Nephron (organoid): ENCODE data around the gene ASAP2.

Experiments used
- H3K27ac Mint-ChIP-seq, 3 experiments: 2 replicates each; pipeline ENCODE4 v1.8.0; 2020; ENCODE audit warnings: mixed read lengths in 3 of 3, mild to moderate bottlenecking in 2 of 3, moderate library complexity in 1 of 3
- H3K27me3 Mint-ChIP-seq: 2 replicates; pipeline ENCODE4 v1.8.0; 2021; ENCODE audit warnings: low read depth, mild to moderate bottlenecking, moderate library complexity, mixed read lengths
- H3K36me3 Mint-ChIP-seq: 2 replicates; pipeline ENCODE4 v1.8.0; 2020; ENCODE audit warnings: low read depth, mixed read lengths
- H3K4me1 Mint-ChIP-seq: 2 replicates; pipeline ENCODE4 v1.8.0; 2020; ENCODE audit warnings: mixed read lengths
- H3K4me3 Mint-ChIP-seq, 3 experiments: 2 replicates each; pipeline ENCODE4 v1.8.0; 2020; ENCODE audit warnings: mild to moderate bottlenecking in 3 of 3, mixed read lengths in 3 of 3, moderate library complexity in 2 of 3
- H3K9me3 Mint-ChIP-seq: 2 replicates; pipeline ENCODE4 v1.8.0; 2020; ENCODE audit warnings: mixed read lengths
- TF ChIP-seq, protein P1 (sequence below), 3 experiments: fragments of 200-600 bp; sonication (generic); IDR thresholded peaks; one replicate each; pipeline ENCODE4 v1.5.0; 2021; ENCODE audit warnings: antibody characterized with exemption in 3 of 3; ENCODE audit not compliant: unreplicated experiment in 3 of 3

ASAP2 gene

GRCh38 chr2:9398881-9399780 lies 192.5 kb downstream of the ASAP2 start:
- Mint-ChIP-seq H3K9me3 (no peaks in the 10 kb centered on the region), H3K36me3 (peaks cover 35% of the 10 kb centered on the region), H3K27ac (peak overlapping the region; percentile 87 to 94 (median 90)), H3K27me3 (no peaks in the 10 kb centered on the region), H3K4me3 (no peak overlapping the region), H3K4me1 (peaks cover 19% of the 10 kb centered on the region)
- TF ChIP-seq, protein P1, sequence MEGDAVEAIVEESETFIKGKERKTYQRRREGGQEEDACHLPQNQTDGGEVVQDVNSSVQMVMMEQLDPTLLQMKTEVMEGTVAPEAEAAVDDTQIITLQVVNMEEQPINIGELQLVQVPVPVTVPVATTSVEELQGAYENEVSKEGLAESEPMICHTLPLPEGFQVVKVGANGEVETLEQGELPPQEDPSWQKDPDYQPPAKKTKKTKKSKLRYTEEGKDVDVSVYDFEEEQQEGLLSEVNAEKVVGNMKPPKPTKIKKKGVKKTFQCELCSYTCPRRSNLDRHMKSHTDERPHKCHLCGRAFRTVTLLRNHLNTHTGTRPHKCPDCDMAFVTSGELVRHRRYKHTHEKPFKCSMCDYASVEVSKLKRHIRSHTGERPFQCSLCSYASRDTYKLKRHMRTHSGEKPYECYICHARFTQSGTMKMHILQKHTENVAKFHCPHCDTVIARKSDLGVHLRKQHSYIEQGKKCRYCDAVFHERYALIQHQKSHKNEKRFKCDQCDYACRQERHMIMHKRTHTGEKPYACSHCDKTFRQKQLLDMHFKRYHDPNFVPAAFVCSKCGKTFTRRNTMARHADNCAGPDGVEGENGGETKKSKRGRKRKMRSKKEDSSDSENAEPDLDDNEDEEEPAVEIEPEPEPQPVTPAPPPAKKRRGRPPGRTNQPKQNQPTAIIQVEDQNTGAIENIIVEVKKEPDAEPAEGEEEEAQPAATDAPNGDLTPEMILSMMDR (IDR thresholded peaks at IDR 0.05; ENCODE audit: unreplicated experiment in 3 of 3): no peak

DNA sequence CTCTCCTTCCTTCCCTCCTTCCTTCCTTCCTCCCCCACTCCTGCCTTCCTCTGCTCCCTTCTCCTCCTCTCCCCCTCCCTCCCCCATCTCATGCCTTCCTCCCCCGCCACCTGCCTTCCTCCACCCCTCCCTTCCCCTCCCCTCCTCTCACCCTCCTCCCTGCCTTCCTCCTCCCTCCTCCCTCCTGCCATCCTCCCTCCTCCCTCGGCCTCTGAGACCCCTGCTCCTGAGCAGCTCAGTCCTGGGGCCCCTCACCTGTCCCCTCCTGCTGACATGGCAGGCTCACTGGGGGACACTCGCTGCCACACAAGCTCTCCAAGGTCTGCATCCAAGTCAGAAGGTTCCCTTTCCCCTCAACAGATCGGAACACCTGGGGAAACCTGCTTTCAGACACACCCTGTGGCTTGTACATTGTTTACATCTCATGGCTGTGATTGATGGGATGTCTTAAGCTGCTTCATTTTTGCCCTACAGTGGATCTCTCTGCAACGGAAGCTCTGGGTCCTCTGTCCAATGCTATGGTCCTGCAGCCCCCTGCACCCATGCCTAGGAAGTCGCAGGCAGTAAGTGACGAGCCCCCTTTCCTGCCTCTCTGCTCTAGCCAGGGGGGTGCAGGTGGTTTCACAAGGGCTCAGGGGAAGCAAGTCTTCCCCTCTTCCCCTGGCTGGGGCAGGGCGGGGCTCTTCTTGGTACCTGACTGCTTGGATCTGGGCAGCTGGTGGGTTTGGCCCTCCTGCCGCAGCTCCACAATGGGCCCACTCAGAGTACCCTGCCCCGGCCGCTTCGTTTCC lies 193.9 kb downstream of the ASAP2 start:
- Mint-ChIP-seq H3K36me3 (peaks cover 35% of the 10 kb centered on the region), H3K27me3 (no peaks in the 10 kb centered on the region), H3K9me3 (no peaks in the 10 kb centered on the region), H3K4me1 (peaks cover 15% of the 10 kb centered on the region), H3K4me3 (peak overlapping the region in 1 of 3 experiments; percentile 37), H3K27ac (peak overlapping the region; percentile 57 to 87 (median 72))
- TF ChIP-seq, protein P1 (IDR thresholded peaks at IDR 0.05; ENCODE audit: unreplicated experiment in 3 of 3): no peak

- Mint-ChIP-seq H3K4me3 (no peak overlapping the region), H3K27me3 (no peaks in the 10 kb centered on the region), H3K9me3 (no peaks in the 10 kb centered on the region), H3K4me1 (peaks cover 15% of the 10 kb centered on the region), H3K27ac (peak overlapping the region; percentile 57 to 72 (median 68)), H3K36me3 (peaks cover 31% of the 10 kb centered on the region)
- TF ChIP-seq, protein P1 (IDR thresholded peaks at IDR 0.05; ENCODE audit: unreplicated experiment in 3 of 3): no peak
Observed at GRCh38 chr2:9401059-9401547, 194.5 kb downstream of the ASAP2 start.

DNA sequence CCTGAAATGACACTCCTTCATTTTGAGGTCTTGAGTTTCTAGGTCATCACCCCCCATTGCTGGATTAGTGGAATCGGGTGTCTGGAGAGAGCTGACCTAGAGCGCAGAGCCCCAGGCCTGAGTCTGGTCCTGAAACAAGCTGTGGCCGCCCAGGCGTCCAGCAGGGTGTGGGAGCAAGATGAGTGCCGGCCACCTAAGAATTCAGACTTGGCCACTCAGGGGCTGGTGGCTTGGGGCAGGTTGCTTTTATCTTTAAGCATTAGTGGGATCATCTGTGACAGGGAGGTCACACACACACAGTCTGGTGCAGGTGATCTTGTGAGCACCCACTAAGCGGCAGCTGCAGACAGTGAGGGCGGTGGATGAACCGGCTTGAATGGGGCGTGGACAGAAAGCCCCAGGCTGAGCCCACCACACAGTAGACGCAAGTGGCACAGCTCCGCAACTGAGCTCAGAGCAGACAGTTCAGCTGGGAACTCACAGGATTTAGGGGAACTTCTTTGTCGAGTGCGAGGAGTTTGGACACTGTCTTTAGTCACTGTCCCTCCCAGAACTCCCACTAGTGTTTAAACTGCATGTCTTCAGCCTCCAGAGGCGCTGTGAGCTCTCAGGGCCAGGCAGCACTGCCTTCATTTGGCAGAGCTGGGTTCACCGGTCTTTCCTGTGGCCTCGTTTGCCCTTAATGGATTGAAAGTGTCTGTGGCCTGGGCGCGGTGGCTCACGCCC lies 195.2 kb downstream of the ASAP2 start:
- Mint-ChIP-seq H3K36me3 (peaks cover 30% of the 10 kb centered on the region), H3K9me3 (no peaks in the 10 kb centered on the region), H3K4me1 (peaks cover 15% of the 10 kb centered on the region), H3K27me3 (no peaks in the 10 kb centered on the region), H3K4me3 (no peak overlapping the region), H3K27ac (no peak overlapping the region)
- TF ChIP-seq, protein P1 (IDR thresholded peaks at IDR 0.05; ENCODE audit: unreplicated experiment in 3 of 3): no peak

- TF ChIP-seq, protein P1 (IDR thresholded peaks at IDR 0.05; ENCODE audit: unreplicated experiment in 3 of 3): no peak
- no peaks in the 10 kb centered on the region for H3K27me3 Mint-ChIP-seq
- peaks cover 34% of the 10 kb centered on the region for H3K36me3 Mint-ChIP-seq
- no peak overlapping the region for H3K4me3 Mint-ChIP-seq
- H3K4me1 Mint-ChIP-seq: peaks cover 11% of the 10 kb centered on the region
- H3K27ac Mint-ChIP-seq: peak overlapping the region in 2 of 3 experiments; percentile 21 to 55
- no peaks in the 10 kb centered on the region for H3K9me3 Mint-ChIP-seq
Observed at GRCh38 chr2:9403924-9404323, 197.3 kb downstream of the ASAP2 start.
